Activated CD8-positive, alpha-beta memory T cell treated with anti-CD3 and anti-CD28 coated beads, Interleukin-2, amount 50 U/mL, for 1 hour (primary cell): ENCODE results near the gene ABCC12.

Experiments used
- DNase-seq: peaks from one replicate; pipeline ENCODE4 v3.0.0-alpha.2; 2020; ENCODE audit errors: extremely low read depth

ABCC12 gene

GRCh38 chr16:48132696-48133095 is 23.1 kb downstream of the ABCC12 start:
- DNase-seq, result no peak

- no peak for DNase-seq
Observed at GRCh38 chr16:48131201-48131935, 24.4 kb downstream of the ABCC12 start.

GRCh38 chr16:48129926-48130325 is 25.9 kb downstream of the ABCC12 start:
- no peak for DNase-seq

DNA sequence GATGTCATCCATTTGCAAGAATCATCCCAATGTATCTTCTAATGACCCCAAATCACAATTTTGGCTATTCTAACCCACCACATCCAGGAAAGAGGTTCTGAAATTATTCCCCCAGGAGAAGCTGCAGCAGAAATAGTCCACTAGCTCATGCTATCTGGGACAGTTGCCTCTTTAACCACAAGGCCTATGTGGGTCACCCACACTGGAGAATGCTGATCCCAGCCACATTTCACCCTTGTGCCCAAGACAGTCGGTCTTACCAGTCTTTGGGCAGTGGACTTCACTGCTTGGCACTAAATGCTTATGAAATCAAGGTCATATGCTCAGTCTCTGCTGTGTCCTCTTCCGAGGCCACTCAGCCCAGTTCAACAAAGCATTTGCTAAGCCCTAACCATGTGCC is 27.0 kb downstream of the ABCC12 start:
- no peak for DNase-seq

DNA sequence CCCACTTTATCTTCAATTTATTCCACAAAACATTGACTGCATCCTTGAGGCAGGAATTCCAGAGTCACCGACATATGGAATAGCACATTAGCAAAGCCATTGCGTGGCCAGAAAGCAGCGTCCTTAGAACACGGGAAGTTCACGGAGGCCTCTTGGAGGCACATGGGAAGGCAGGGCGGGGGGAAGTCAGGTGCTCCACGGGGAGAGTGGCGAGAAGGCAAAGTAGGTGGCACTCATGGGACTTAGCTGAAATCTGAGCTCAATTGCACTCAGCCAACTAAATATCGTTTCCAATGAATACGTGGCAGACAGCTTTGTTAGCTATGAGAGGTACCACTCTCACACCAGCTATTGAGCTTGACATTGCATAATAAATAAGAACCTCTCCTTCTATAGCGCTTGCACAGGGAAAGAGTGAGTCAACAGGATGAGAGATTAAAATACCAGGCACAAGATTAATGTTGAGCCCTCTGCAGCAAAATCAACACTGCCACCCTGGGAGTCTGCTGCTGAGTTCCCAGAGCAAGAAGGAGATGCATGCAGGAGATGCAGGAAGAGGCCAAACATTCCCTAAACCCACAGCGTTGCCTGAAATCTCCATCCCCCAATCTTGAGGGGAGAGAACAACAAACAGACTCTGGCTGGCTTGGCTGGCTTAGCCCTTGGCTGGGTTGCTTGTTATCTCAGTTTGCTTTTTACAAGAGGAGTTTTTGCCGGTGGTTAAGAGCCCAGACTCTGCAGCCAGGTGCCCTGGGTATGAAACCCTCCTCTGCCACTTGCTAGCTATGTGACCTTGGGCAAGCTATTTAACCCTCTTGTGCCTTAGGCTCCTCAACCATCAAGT is 28.8 kb downstream of the ABCC12 start:
- DNase-seq, result no peak

GRCh38 chr16:48125888-48126287 is 29.9 kb downstream of the ABCC12 start:
- DNase-seq, result no peak

DNA sequence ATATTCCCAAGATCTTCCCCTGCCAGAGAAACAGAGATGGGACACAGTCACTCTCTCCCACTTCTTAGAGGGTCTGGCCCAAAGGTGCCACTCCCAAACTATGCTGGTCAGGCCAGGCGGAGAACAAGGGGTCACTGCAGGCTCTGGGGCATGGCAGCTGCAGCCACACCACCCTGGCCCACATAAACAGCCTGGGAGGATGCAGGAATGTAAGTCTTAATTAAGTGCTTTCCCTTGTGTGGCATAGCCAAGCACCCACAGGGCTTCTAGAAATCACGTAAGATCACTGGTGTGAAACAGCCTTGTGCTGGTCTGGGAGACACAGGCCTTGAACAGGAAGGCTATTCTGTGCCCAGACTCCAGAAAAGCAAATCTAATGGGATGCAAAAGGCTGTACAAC is 31.5 kb downstream of the ABCC12 start:
- no peak for DNase-seq

DNA sequence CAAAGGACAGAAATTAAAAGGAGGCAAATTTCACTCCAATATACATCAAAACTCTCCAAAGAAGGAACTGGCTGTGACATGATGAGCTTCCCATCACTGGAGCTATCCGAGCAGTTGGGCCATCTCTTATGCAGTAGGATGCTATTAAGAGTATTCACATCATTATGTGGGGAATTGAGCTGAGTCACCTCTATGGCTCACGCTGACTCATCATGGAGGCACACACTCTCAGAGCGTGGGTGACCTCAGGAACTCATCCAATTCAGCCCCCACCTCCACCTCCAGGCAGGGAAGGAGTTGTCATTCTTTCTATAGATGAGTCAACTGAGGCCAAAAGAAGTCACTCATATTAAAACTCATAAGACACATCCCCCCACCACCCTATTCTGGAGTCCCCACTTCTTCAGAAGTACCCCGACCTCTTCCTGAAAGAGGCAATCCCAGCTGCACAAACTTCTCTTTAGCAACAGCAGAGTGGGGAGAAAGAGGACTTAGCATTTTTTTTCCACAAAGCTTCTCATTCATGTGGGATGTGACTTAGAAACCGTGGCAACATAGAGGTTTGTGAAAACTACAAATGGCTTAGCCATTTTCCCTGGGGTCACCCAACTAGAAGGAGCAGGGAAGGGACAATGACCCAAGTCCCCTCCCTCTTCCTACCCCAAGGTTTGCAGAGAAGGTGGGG is 32.5 kb downstream of the ABCC12 start:
- no peak for DNase-seq

- no peak for DNase-seq
Observed at GRCh38 chr16:48121276-48121675, 34.5 kb downstream of the ABCC12 start.

DNA sequence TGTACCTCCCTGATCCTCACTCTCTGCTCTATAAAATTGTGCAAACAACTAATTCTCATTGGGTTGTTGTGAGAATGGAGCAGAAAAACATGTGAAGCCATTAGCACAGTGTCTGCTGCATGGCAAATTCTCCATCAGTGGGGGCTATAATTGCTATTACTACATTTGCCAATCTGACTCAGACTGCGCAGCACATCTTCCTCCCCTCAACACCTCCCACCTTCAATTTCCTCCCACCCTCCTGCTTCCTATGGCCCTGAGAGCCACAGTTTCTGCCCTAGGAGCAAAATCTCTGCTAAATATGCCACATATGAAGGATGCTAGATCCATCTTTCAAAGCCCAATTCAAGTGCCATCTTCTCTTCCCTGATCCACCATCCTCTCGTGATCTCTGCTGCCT is 37.0 kb downstream of the ABCC12 start:
- no peak for DNase-seq

GRCh38 chr16:48117217-48118105 is 38.3 kb downstream of the ABCC12 start:
- DNase-seq, result no peak

DNA sequence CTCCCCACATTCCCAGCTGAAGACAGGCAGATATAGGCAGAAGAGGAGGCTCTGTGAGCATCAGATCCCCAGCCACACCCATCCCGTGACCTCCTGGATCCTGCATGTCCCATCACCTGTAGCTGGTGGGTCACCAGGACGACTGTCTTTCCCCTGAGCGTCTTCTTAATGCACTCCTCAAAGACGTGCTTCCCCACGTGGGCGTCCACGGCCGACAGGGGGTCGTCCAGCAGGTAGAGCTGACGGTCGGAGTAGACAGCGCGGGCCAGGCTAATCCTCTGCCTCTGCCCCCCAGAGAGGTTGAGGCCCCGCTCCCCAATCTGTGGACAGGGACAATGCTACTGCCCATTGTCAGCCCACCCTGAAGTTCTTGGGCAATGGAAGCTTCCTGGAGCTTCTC is 40.5 kb downstream of the ABCC12 start:
- no peak for DNase-seq

DNA sequence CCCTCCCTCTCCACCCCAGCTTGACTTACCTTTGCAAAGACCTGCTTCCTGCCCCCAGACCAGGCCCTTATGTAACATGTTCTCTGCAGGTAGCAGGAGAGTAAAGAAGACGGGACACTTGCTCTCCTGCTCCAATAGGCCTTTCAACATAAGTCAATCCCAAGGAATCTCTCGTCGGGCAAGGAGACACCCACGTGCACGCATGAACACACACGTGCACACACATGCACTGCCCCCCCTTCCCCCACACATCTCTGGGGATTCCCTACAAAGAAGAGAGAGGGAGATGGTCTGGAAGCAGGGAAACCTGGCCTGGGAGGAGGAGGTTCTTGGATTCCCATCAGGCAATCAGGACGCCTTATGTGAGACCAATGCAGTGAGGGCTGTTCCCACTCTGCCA is 41.4 kb downstream of the ABCC12 start:
- DNase-seq, result no peak

DNA sequence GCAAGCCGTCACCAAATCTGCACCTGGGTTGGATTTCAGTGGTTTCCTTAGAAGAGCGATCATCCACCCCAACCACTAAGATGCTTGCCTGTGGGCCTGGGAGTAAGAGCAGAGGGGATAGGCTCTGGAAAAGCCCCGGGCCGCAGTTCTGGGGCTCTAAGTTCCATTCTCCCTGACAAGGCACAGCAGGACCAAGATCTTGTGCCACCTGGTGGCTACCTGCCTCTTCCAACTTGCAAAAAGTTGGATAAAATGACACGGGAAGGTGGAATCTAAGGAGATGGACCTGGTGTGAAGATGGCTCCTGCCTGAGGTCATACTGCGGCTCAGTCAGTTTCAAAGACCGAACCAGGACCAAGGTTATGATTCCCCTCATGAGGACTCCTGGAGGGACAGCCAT is 42.3 kb downstream of the ABCC12 start:
- no peak for DNase-seq

GRCh38 chr16:48113001-48113400 is 42.8 kb downstream of the ABCC12 start:
- DNase-seq, result no peak

DNA sequence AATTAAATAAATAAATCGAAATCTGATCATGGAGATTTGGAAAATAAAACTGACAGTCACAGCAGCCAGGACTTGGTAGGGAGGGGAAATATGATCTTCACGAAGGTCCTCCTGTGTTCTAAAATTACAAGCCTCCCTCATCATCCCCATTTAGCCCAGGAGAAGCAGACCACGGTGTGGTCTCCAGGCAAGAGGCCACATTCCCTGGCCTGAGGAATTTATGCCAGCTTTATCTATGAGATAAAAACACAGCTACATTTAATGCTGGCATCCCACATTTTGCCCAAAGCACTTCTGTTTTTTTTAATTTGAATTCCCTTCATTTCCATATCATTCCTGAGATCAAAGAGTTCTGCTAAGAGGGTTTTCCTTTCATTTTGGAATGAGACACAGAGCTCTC is 43.2 kb downstream of the ABCC12 start:
- DNase-seq, result no peak

DNA sequence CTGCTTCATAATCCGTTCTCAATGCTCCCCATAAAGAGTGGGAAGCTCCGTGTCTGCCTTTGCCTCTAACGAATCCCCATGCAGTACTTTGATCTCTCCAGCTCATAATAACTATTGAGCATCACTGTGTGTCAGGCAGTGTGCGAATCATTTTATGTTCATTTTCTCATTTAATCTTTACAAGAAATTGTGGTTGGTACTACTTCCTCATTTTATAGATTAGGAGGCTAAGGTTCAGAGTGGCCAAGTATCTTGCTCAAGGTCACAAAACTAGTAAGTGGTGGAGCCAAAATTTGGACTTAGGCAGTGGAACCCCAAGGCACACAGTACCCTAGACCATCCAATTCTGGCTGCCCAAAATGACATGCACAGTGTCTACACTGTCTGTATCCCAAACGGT is 44.8 kb downstream of the ABCC12 start:
- no peak for DNase-seq

- DNase-seq, result no peak
Observed at GRCh38 chr16:48110000-48110399, 45.8 kb downstream of the ABCC12 start.

- no peak for DNase-seq
Observed at GRCh38 chr16:48109475-48109874, 46.3 kb downstream of the ABCC12 start.

- no peak for DNase-seq
Observed at GRCh38 chr16:48106446-48106845, 49.3 kb downstream of the ABCC12 start.
